GM10266 (cell line): Measurements from ENCODE around the gene RFFL.

ENCODE experiments used
- DNase-seq: peaks from one replicate; pipeline ENCODE4 v3.0.0; 2012; ENCODE audit errors: extremely low spot score
- CTCF ChIP-seq: IDR thresholded peaks from 2 replicates; pipeline ENCODE4 v1.5.1; 2012; ENCODE audit warnings: mild to moderate bottlenecking, low read depth; ENCODE audit not compliant: control insufficient read depth, insufficient read depth; ENCODE audit errors: missing control alignments

The RFFL gene

GRCh38 chr17:34991606-34992005 lies 71.9 kb downstream of the RFFL start:
- DNase-seq: no peak

GRCh38 chr17:34990921-34991365 lies 72.6 kb downstream of the RFFL start:
- no peak for TF ChIP-seq CTCF
- peak; percentile 37 for DNase-seq

More at GRCh38 chr17:34991606-34992005, 71.9 kb downstream of the RFFL start:
- TF ChIP-seq CTCF: no peak

- no peak for TF ChIP-seq CTCF
- DNase-seq: no peak
Measured at GRCh38 chr17:34989473-34989872, 74.0 kb downstream of the RFFL start.

- DNase-seq: no peak
- TF ChIP-seq CTCF: no peak
Measured at GRCh38 chr17:34988644-34989043, 74.9 kb downstream of the RFFL start.

GRCh38 chr17:34987232-34987631 lies 76.3 kb downstream of the RFFL start:
- DNase-seq: no peak
- no peak for TF ChIP-seq CTCF

GRCh38 chr17:34981538-34982241 lies 81.8 kb downstream of the RFFL start:
- TF ChIP-seq CTCF: no peak
- DNase-seq: no peak

GRCh38 chr17:34980681-34981537 lies 82.6 kb downstream of the RFFL start:
- peak; percentile 92 for DNase-seq
- peak; percentile 37 for TF ChIP-seq CTCF
